ENCODE results near the gene TLE1.
"Not testable (repeated sequence)": the region's sequence is repeated elsewhere in the genome, so short reads cannot be mapped to it uniquely, and the experiment has no call there.

Gene TLE1

GRCh38 chr9:81689343-81690175, at the start of gene TLE1:
Gene TLE1, minus strand, starts transcription at chr9:81689547. Its CDS starts 1,307 bp downstream, at chr9:81688240.
- DNase-seq, result peak; percentile 87

- DNase-seq, result no peak
Measured at GRCh38 chr9:81737871-81738507, 48.6 kb upstream of the TLE1 start.

GRCh38 chr9:81730498-81730897, 41.2 kb upstream of the TLE1 start:
- DNase-seq, result not testable (repeated sequence)

- DNase-seq, result peak; percentile 29
Measured at GRCh38 chr9:81729135-81729534, 39.8 kb upstream of the TLE1 start.

- DNase-seq, result no peak
Measured at GRCh38 chr9:81724242-81724889, 35.0 kb upstream of the TLE1 start.

- no peak for DNase-seq
Measured at GRCh38 chr9:81722277-81722676, 32.9 kb upstream of the TLE1 start.

GRCh38 chr9:81720450-81721086, 31.2 kb upstream of the TLE1 start:
- no peak for DNase-seq

- no peak for DNase-seq
Measured at GRCh38 chr9:81719972-81720371, 30.6 kb upstream of the TLE1 start.

GRCh38 chr9:81718244-81718643, 28.9 kb upstream of the TLE1 start:
- no peak for DNase-seq

- DNase-seq, result no peak
Measured at GRCh38 chr9:81717747-81718077, 28.4 kb upstream of the TLE1 start.

GRCh38 chr9:81717061-81717746, 27.9 kb upstream of the TLE1 start:
- no peak for DNase-seq

- DNase-seq, result no peak
Measured at GRCh38 chr9:81716409-81716808, 27.1 kb upstream of the TLE1 start.

- DNase-seq, result no peak
Measured at GRCh38 chr9:81705578-81705977, 16.2 kb upstream of the TLE1 start.

- no peak for DNase-seq
Measured at GRCh38 chr9:81694541-81694940, 5.2 kb upstream of the TLE1 start.

- no peak for DNase-seq
Measured at GRCh38 chr9:81693671-81694378, 4.5 kb upstream of the TLE1 start.

GRCh38 chr9:81690251-81690851, 1.0 kb upstream of the TLE1 start:
- DNase-seq, result no peak

- not testable (repeated sequence) for DNase-seq
Measured at GRCh38 chr9:81689093-81689342, 329 bp downstream of the TLE1 start.

- not testable (repeated sequence) for DNase-seq
Measured at GRCh38 chr9:81688262-81689092, 870 bp downstream of the TLE1 start.

GRCh38 chr9:81687521-81688261, 1.7 kb downstream of the TLE1 start:
- DNase-seq, result no peak
